Glomerular visceral epithelial cell (primary cell): ENCODE measurements around the gene UBQLN2.
"Not testable (repeated sequence)": the region's sequence is repeated elsewhere in the genome, so short reads cannot be mapped to it uniquely, and the experiment has no call there.

Experiments
- DNase-seq: peaks from one replicate; pipeline ENCODE4 v3.0.0-alpha.2; 2016; ENCODE audit errors: extremely low spot score

Gene UBQLN2

GRCh38 chrX:56563231-56564161, at the start of gene UBQLN2:
Gene UBQLN2 (plus strand): TSS chrX:56563627. CDS start chrX:56563874, 247 bp downstream.
- DNase-seq, result peak; percentile 74

- DNase-seq, result no peak
Measured at GRCh38 chrX:56519642-56520041, 43.8 kb upstream of the UBQLN2 start.

- DNase-seq, result not testable (repeated sequence)
Measured at GRCh38 chrX:56529482-56530007, 33.9 kb upstream of the UBQLN2 start.

- no peak for DNase-seq
Measured at GRCh38 chrX:56530011-56530410, 33.4 kb upstream of the UBQLN2 start.

- DNase-seq, result no peak
Measured at GRCh38 chrX:56550667-56551066, 12.8 kb upstream of the UBQLN2 start.

GRCh38 chrX:56554870-56555269, 8.6 kb upstream of the UBQLN2 start:
- DNase-seq, result no peak

- no peak for DNase-seq
Measured at GRCh38 chrX:56557376-56557929, 6.0 kb upstream of the UBQLN2 start.

GRCh38 chrX:56564164-56564885, 898 bp downstream of the UBQLN2 start:
- peak; percentile 38 for DNase-seq

- DNase-seq, result no peak
Measured at GRCh38 chrX:56564921-56565840, 1.8 kb downstream of the UBQLN2 start.

- DNase-seq, result no peak
Measured at GRCh38 chrX:56569378-56570057, 6.1 kb downstream of the UBQLN2 start.

GRCh38 chrX:56572975-56573374, 9.5 kb downstream of the UBQLN2 start:
- no peak for DNase-seq

- DNase-seq, result no peak
Measured at GRCh38 chrX:56574861-56575260, 11.4 kb downstream of the UBQLN2 start.

GRCh38 chrX:56576721-56577120, 13.3 kb downstream of the UBQLN2 start:
- DNase-seq, result no peak

GRCh38 chrX:56588397-56589188, 25.2 kb downstream of the UBQLN2 start:
- no peak for DNase-seq

- not testable (repeated sequence) for DNase-seq
Measured at GRCh38 chrX:56591830-56592229, 28.4 kb downstream of the UBQLN2 start.

- no peak for DNase-seq
Measured at GRCh38 chrX:56600141-56600540, 36.7 kb downstream of the UBQLN2 start.

- DNase-seq, result no peak
Measured at GRCh38 chrX:56600987-56601386, 37.6 kb downstream of the UBQLN2 start.

- DNase-seq, result no peak
Measured at GRCh38 chrX:56615282-56615681, 51.9 kb downstream of the UBQLN2 start.
